GM18907 (cell line): ENCODE results near the gene BIRC7.

Experiments used
- ATAC-seq: cut with Tn5 transposase; IDR thresholded peaks from one replicate; pipeline ENCODE4 v1.9.1; 2021; ENCODE audit warnings: mild to moderate bottlenecking, moderate library complexity; ENCODE audit not compliant: unreplicated experiment

BIRC7 gene

DNA sequence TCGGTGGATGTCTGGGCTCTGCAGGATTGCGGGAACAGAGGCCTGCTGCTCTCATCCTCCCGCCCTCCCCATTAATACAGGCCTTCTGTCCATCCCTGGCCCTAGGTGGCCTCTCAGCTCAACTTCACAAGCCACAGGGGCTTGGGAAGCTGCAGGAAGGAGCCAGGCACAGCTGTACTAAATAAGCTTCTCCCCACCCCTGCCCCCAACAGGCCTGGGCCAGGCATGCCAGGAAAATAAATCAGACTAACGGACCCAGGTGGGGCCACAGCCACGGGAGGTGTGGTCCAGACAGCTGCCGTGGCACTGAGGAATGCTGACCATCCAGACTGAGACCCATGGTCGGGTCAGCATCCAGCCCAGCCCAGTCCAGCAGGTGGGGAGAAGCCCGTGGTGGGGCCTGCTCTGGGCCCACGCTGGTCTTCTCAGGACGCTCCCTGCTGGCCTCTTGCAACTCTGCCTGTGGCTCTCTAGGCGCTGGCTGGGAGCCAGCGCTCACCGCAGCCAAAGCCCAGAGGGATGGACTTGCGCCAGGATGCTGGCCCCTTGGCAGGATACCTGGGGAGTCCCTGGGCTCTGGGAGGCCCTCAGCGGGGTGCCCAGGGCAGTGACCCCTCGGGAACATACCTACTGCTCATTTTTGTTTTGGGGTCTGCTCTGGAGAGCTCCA is 11.2 kb upstream of the BIRC7 start:
- ATAC-seq: no peak

DNA sequence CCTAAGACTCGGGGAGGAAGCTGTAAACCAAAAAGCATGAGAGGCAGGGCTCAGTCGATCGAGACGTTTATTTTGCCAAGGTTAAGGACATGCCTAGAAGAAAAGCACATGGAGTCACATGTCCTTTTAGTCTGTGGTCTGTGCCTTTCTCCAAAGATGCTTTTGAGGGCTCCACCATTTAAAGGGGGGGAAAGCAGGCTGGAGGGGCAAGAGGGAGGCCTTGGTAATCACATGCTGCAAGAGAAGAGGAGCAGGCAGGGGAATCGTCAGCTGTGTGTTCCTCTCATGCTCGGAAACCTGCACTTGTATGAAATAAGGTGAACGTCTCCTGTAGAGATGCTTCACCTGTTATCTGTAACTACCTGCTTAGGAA is 10.6 kb upstream of the BIRC7 start:
- ATAC-seq: no peak

DNA sequence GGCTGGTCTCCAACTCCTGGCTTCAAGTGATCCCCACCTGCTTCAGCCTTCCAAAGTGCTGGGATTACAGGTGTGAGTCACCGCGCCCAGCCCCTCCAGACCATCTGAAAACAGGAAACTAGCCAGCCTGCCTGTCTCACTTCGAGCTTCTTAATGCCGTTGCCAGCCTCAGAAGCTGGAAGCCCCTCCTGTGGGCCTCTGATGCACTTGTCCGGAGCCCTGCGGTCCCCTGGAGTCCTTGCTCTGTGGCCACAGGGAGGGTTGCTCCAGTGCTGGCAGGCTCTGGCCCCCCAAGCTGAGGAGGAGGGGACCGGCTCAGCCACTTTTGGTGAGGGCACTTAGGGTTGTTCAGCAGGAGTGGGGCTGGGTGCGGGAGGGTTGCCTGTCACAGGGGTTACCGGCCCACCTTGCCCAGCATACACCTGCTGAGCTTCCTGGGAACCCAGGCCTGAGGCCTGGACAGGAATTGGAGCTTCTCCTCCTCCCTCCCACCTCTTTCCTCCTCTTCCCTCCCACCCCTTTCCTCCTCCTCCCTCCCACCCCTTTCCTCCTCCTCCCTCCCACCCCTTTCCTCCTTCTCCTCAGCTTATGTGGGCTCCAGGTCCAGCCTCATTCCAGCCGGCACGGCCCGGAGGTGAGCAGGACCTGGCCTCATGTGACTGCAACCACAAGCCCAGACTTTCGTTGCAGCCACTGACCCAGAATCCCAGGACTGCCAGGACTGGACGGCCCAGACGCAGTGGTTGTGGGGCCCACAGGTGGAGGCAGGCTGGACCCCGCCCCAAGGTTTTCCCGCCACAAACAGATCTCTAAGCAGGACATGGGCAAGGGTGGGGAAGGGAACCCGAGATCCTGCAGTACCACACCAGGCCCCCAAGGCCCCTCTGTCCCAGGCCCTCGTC is 9.4 kb upstream of the BIRC7 start:
- ATAC-seq: no peak

DNA sequence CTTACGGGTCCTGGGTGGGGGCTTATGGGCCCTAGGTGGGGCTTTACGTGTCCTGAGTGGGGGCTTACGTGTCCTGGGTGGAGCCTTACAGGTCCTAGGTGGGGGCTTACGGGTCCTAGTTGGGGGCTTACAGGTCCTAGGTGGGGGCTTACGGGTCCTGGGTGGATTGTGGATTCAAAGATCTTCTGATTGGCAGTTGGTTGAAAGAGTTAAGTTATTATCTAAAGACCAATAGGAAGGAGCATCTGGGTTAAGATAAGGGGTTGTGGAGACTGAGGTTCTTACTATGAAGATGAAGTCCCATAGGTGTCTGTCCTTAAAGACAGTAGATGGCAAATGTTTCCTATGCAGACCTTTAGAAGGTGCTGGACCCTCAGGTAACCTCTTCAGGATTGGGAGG is 8.4 kb upstream of the BIRC7 start:
- no peak for ATAC-seq

DNA sequence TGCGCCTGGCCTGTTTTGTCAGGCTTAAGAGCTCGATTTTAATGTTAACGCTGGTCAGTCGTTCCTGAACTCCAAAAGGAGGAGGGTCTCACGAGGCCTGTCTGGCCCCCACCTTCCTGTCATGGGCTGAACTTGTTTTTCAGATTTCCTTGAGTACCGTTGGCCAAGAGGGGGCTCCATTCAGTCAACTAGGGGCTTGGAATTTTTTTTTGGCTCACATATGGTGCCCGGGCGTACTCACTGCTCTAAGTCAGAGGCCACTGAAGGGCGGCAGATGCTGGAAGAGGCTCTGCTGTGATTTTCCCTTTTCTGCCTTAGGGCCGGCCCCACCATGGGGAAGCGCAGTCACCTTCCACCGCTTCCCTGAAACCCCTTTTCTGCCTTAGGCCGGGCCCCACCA is 6.9 kb upstream of the BIRC7 start:
- no peak for ATAC-seq

DNA sequence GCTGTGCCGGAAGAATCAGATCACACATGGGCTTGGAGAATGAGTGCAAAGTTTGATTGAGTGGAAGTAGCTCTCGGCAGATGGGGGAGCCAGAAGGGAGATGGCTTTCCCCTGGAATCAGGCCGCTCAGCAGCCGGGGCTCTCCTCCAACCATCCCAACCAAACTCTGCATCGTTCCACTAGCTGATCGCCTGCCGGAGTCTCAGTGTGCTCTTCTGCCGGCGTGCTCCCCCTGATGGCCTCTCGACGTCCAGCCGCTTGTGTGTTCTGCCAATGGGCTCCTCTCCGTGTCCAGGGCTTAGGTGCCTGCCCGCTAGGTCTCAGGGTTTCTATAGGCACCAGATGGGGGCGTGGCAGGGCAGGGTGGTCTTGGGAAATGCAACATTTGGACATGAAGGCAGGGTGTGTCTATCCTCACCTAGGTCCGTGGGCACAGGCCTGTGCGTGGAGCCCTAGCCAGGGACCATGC is 4.9 kb upstream of the BIRC7 start:
- ATAC-seq: no peak

DNA sequence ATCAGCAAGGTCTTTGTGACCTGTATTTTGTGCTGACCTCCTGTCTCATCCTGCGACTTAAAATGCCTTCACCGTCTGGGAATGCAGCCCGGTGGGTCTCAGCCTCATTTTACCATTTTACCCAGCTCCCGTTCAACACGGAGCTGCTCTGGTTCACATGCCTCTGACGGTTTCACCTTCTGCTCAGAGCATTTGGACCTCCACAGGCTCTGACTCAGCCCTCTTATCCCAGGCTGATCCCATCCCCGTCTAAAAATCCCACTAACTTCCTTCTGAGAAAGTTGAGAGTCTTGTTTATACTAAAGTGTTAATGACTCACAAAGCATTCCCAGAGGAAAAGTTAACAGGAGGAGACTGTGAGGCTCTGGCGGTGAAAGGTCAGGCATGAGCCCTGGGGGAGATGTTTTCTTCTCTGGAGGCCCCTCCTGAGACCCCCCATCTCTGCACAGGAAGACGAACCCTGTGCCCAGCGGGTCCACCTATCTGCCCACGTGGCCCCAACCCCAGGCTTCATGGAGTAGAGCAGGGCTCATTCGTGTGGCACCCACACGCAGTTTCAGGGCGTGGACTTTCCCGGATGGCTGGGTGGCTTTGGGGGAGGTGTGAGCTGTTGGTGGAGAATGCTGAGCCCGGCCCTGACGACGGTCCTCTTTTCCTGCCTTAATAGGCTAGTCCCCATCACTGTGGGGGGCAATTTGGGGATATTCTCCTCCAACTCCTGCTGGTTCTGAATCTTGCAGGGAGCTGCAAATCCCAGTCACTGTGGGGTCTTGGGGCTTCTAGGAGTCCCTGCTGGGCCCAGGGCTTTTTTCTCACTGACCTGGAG is 3.3 kb upstream of the BIRC7 start:
- ATAC-seq: no peak

DNA sequence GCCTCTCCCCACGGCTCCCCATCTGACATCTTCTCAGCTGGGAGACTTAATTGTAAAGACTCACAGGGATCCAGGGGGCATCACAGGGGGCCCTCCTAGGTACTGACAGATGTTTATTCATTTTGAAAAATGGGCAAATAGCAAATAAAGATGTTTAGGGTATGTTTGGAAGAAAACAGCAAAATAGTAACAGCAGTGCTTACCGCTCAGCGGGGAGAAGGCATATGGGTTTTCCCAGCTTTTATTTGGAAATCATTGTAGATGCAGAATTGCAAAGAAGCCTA is 2.7 kb upstream of the BIRC7 start:
- ATAC-seq: no peak

DNA sequence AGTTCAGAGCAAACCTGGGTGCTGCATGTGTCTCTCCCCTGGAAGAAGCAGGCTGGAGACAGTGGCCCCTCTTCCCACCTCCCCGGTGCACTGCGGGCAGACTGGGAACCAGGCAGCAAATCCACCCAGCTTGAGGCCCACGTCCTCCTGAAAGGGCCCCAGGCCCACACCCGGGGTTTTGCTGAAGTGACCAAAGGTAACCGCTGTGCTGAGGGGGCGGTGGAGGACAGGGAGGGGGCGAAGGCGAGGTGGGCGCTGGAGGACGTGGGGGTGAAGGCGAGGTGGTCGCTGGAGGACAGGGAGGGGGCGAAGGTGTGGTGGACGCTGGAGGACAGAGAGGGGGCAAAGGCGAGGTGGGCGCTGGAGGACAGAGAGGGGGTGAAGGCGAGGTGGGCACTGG is 1.8 kb upstream of the BIRC7 start:
- no peak for ATAC-seq

DNA sequence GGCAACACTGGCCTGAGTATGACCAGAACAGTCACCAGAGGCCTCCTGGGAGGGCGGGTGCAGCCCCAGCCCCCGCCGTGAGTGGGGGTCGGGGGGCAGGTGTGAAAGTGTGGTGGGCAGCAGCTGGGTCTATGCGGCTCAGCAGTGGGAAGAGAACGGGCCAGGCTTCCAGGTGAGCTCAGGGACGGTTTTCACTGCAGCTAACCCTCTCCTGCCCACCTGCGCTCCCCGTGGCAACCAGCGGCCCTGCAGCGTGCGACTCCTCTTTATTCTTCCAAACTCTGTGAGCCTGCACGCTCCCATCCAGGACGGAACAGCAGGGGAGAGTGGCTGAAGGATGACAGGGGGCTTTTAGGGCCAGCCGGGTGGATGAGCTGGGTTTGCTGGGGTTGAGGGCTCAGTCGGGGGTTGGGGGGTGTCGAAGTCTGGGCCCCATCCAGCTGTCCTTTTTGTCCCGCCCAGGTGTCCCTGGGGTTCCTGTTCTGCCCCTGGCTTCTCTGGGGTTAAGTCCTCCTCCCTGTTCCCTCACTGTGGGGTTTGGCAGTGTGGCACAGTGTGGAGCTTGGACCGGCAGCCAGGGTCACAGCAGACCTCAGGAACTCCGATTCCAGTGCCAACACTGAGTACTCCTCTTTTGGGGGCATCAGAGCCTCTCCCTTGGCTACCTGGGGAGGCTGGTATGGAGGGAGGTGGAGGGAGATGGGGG is 859 bp upstream of the BIRC7 start:
- ATAC-seq: no peak

DNA sequence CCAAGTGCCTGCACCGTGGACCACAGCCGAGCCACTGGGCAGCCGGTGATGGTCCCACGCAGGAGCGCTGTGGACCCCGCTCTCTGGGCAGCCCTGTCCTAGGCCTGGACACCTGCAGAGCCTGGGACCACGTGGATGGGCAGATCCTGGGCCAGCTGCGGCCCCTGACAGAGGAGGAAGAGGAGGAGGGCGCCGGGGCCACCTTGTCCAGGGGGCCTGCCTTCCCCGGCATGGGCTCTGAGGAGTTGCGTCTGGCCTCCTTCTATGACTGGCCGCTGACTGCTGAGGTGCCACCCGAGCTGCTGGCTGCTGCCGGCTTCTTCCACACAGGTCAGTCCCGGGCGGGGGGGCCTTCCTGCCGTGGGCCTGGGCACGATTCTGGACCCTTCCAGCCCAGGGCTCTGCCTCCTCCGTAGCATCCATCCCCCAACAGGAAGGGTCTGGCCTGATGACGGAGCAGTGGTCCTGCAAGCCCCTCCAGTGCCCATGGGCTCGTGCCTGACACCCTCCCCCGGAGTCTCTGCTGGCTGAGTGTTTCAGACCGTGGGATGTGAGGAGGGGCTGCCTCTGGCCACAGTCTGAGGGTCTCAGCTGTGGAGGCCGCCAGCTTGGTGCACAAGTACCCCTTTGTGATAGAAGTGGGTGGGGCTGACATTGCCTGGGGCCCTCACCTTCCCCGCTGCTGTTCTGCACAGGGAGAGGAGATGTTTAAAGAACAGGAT is 572 bp downstream of the BIRC7 start:
- no peak for ATAC-seq

DNA sequence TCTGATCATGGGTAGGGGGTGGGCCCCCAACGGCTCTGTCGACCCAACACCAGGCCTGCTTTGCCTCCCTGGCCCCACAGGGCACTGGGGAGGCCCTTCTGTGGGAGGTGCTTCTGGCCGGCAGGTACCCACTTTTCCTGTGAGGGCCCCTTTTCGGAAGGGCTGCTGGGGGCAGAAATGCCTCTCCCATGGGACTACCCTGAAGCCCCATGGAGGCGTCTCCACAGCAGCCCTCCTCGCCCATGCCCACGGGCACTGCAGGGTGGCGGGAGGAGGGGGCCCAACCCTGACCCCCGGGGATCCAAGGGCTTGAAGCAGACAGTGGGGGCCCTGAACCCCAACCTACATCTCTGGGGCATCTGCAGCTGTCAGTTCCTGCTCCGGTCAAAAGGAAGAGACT is 2.3 kb downstream of the BIRC7 start:
- ATAC-seq: no peak

DNA sequence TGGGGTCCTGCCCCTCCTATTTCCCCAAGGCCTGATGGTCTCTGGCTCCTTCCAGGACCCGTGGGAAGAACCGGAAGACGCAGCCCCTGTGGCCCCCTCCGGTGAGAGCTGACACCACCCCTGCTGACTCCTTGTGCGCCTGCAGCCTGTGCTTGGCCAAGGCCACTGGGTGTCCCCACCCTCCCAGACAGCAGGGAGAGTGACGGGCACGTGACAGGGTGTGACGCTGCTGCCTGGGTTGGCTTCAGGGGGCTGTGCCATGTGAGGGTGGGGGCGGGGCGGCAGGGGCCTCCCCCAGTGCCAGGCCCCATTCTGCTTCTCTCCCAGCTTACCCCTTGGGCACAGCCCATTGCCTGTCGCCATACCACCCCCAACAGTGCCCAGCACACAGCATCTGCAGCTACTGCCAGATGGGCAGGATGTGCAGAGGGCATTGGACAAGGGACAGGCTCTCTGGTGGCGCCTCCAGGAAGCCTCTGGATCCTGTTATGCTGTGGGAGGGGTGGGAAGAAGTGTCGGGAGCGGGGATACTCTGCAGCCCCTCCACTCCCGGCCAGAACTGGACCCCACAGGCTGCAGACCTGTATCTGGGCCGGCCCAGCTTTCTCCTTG is 2.9 kb downstream of the BIRC7 start:
- no peak for ATAC-seq

DNA sequence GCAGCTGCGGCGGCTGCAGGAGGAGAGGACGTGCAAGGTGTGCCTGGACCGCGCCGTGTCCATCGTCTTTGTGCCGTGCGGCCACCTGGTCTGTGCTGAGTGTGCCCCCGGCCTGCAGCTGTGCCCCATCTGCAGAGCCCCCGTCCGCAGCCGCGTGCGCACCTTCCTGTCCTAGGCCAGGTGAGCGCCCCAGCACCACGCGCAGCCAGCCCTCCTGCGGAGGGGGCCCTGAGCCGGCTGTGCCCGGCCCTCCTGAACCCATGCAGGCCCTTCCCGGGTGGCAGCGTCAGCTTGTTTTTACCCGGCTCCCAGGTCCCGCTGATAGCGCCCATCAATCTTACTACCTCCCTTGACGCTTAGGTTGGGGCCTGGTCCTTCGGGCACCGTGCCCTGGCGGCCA is 3.7 kb downstream of the BIRC7 start:
- ATAC-seq: no peak

DNA sequence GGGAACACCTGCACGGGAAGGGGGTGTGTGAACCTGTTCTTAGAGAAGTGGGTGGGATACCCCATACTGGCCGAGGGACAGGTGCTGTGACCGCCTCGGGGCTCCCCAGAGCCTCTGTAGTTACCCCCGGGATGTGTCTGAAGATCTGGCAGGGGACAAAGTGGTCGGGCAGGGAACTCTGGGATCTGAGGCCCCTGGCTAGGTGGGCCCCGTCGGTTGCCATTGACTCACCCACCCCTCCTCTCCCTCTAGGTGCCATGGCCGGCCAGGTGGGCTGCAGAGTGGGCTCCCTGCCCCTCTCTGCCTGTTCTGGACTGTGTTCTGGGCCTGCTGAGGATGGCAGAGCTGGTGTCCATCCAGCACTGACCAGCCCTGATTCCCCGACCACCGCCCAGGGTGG is 4.3 kb downstream of the BIRC7 start:
- no peak for ATAC-seq

DNA sequence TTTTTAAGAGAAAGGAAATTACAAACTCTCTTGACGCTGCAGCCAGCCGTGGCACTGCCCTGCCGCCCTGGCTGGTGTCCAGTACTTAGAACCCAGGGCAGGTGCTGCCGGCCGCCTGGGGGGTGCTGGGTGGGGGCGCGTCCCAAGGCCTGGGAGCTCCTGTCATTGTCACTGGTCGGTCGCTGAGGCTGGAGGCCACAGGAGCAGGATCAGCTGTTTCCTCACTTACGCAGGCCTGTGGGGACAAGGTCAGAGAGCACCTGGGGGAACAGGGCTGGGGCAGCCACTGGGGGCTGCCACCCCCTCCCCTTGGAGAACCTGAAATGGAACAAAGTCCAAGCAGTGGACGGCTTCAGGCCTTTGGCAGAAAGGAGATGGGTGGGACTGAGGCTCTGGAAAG is 5.6 kb downstream of the BIRC7 start:
- ATAC-seq: no peak

DNA sequence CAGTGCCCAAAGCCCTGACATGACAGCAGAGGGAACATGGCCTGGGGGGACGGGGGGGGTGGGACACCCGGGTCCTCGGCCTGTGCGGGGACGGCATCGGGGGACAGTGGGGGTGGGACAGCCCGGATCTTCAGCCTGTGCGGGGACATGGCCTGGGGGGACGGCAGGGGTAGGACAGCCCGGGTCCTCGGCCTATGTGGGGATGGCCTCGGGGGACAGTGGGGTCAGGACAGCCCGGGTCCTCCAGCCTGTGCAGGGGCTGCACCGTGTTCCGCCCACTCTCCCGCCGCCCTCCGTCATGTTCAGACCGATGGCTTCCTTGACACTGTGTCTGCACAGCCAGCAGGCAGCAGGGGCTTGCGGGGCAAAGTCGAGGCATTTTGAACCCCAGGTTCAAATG is 7.0 kb downstream of the BIRC7 start:
- no peak for ATAC-seq

DNA sequence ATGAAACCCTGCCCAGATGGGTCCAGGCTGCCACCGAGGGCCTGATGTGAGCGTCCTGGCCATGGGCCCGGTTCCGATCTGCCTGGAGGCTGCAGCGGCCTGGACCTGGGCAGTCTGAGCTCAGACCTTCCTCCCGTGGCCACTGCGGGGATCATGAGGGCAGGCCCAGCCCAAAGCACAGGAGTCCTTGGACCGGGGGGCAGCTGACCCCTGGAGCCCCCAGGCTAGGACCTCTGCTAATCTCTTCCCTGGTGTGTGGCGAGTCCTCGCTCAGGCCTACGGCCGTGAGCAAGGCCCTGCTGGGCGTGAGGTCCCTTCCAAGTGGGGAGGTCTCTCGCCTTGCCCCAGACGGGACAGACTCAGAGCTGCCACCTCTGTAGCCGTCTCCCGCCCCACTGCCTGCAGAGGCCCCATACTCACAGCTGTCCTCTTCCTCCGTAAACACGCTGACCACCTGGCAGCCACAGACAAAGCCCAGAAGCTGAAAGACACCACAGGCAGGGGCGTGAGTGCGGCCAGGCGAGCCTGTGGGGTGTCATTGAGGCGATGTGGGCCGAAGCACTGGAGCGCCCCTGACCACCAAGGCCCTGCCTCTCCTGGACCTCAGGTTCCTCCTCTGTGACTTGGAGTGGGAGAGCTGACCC is 8.0 kb downstream of the BIRC7 start:
- no peak for ATAC-seq

DNA sequence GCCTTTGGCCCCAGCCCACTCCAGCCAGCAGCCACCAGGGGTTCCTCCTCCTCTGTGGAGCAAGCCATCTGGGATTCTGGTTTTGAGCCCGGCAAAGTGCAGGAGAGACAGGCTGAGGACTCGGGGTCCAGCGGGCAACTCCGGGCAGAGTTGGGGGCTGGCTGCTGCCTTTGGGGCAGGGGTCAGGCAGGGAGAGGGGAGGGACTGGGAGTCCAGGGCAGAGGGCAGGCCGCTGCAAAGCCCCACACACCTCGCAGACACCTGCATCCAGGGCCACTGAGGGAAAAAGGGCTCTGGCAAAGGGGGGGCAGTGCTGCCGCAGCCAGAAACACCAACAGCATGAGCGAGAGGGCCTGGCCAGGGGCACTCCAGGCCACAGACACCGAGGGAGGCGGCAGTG is 8.8 kb downstream of the BIRC7 start:
- no peak for ATAC-seq
